Activated gamma-delta T cell treated with Interleukin-2 at 50 U/mL for 16 hours (primary cell): ENCODE results near the gene DTWD2.
"Not testable (repeated sequence)": the region's sequence is repeated elsewhere in the genome, so short reads cannot be mapped to it uniquely, and the experiment has no call there.

ENCODE experiments used
- DNase-seq: peaks from one replicate; pipeline ENCODE4 v3.0.0-alpha.2; 2020

DTWD2 gene

DNA sequence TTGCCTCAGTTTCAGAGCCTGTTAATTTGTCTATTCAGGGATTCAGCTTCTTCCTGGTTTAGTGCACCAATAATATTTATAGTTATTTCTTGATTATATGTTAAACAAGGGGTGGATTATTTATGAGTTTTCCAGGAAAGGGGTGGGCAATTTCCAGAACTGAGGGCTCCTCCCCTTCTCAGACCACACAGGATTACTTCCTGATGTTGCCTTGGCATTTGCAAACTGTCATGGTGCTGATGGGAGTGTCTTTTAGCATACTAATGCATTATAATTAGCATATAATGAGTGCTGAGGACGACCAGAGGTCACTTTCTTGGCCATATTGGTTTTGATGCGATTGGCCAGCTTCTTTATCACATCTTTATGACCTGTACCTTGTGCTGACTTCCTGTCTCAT, 6.2 kb upstream of the DTWD2 start:
- no peak for DNase-seq

- DNase-seq: not testable (repeated sequence)
These were observed 4.8 kb upstream of the DTWD2 start for GRCh38 chr5:118993118-118993517.

DNA sequence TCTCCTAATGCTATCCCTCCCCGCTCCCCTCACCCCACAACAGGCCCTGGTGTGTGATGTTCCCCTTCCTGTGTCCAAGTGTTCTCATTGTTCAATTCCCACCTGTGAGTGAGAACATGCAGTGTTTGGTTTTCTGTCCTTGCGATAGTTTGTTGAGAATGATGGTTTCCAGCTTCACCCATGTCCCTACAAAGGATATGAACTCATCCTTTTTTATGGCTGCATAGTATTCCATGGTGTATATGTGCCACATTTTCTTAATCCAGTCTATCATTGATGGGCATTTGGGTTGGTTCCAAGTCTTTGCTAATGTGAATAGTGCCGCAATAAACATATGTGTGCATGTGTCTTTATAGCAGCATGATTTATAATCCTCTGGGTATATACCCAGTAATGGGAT, 3.7 kb upstream of the DTWD2 start:
- not testable (repeated sequence) for DNase-seq

DNA sequence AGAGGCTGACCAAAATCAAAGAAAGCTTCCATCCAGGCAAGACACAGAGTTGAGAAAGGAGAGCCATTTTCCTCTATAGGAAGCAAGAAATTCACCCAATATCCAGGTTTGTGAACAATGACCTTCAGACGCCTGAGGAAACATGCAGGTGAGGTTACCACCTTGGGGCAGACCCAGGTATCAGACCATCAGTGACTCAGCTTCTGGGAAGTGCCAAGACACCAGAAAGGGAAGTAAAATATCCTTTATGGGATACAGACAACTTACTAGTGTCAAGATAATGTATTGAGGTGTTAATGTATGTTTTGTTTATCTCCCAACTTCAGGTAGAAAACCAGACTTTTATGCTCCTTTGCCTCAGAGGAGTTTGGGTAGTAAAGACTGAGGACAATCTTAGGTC, 2.2 kb upstream of the DTWD2 start:
- no peak for DNase-seq

- DNase-seq: no peak
These were observed 1.5 kb upstream of the DTWD2 start for GRCh38 chr5:118989816-118990215.

DNA sequence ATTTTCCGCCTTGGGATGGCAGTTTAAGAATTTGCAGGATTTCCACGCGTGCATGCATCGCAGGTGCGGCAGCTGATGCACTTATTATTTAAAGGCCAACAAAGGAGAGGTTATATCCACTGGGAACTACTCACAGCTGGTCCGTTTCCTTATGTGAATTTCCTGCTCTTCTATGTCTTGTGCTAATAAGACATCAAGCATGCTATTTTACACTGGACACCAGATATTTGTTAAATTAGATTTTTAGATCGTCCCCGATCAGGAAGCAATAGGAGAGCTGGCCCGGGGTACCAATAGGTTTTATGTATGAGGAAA, 476 bp upstream of the DTWD2 start:
- no peak for DNase-seq

DNA sequence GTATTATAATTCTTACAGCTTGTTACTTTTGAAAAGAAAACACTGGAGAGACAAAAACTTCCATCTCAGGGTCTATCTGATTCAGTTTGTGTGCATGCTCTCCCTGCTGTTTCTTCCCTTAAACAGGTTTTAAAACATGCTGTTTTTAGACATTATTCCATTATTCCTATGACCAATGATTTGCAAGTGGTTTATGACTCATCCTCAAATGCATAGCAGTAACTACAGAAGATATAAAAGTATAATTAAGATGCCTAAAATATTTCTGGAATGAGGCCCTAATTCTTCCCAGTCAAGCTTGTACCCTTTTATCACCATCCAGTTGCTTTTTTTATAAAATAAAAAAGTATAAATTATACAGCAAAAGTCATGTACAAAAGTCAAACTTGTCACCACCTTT, 3.7 kb downstream of the DTWD2 start:
- no peak for DNase-seq

DNA sequence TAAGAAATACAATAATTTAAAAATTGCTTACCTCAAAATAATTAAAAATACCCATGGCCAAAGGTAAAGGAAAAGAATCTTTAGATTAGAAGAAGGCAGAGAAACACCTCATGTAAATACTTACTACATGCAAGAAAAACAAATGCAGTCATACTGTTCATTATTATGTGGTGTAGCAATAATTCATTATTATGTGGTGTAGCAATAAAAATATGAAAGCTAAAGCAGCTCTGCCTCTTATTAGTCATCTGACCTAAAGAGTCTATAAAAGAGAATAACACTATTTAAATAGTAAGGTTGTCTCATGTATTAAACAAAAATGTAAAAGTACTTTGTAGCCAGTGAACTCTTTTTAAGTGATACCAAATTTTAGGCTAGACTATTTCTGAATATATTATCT, 6.6 kb downstream of the DTWD2 start:
- no peak for DNase-seq

GRCh38 chr5:118980438-118980837, 7.9 kb downstream of the DTWD2 start:
- no peak for DNase-seq

- DNase-seq: no peak
These were observed 8.3 kb downstream of the DTWD2 start for GRCh38 chr5:118980017-118980416.

DNA sequence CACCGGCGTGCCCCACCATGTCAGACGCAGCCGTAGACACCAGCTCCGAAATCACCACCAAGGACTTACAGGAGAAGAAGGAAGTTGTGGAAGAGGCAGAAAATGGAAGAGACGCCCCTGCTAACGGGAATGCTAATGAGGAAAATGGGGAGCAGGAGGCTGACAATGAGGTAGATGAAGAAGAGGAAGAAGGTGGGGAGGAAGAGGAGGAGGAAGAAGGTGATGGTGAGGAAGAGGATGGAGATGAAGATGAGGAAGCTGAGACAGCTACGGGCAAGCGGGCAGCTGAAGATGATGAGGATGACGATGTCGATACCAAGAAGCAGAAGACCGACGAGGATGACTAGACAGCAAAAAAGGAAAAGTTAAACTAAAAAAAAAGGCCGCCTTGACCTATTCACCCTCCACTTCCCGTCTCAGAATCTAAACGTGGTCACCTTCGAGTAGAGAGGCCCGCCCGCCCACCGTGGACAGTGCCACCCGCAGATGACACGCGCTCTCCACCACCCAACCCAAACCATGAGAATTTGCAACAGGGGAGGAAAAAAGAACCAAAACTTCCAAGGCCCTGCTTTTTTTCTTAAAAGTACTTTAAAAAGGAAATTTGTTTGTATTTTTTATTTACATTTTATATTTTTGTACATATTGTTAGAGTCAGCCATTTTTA, 14.4 kb downstream of the DTWD2 start:
- not testable (repeated sequence) for DNase-seq

DNA sequence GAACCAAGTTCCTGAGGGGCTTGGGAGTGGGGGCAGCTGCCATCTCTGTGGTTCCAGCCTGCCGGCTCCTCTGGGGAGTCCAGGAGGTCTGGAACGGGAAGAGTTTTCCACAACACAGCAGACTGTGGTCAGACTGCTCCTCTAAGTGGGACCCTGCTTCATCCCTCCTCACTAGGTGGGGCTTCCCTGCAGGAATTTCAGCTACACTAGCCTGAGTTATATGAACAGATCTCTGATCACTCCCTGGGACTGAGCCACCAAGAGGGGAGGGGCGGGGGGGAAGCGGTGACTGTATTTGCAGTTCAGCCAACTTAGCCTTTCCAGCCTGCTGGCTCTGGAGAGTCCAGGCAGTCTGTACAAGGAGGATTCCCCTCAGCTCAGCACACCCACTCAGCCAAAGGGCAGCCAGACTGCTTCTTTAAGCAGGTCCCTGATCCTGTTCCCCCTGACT, 19.4 kb downstream of the DTWD2 start:
- no peak for DNase-seq

DNA sequence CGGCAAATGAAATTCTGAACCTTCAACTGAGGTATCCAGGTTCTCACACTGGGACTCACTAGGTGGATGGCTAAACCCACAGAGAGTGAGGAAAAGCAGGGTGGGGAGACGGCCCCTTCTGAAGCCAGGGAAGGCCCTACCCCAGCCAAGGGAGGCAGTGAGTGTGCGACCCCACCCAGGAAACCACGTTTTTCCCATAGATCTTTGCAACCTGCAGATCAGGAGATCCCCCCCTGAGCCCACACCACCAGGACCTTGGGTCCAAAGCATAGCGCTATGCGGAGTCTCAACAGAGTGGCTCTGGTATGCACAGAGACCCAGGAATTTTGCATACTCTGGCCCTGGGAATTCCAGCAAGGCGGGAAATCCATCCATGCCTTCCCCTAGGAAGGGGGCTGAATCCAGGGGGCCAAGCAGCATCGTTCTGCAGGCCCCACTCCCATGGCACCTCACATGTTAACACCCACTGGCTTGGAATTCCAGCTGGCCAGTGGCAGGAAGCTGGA, 19.9 kb downstream of the DTWD2 start:
- DNase-seq: no peak

DNA sequence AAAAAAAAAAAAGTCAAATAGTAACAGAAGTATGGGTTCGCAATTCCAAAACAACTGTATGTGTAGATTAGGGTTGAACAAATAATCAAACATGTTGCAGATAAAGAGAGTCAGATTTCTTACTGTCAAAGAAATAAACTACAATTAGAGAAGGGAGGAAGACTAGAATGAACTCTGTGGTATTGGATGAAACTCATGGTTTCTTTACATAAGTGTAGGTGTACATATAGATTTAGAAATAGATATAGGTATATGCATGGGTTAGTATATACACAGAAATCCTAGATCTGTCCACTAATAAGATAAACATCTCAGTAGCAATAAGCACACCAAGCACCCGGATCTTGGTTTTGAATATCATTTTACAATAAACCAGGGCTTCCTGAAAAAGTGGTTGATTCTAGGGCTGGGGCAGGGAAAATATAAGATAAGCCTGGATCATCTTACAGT, 21.3 kb downstream of the DTWD2 start:
- no peak for DNase-seq

- no peak for DNase-seq
These were observed 22.5 kb downstream of the DTWD2 start for GRCh38 chr5:118965890-118966289.

- DNase-seq: not testable (repeated sequence)
These were observed 23.4 kb downstream of the DTWD2 start for GRCh38 chr5:118964970-118965369.

DNA sequence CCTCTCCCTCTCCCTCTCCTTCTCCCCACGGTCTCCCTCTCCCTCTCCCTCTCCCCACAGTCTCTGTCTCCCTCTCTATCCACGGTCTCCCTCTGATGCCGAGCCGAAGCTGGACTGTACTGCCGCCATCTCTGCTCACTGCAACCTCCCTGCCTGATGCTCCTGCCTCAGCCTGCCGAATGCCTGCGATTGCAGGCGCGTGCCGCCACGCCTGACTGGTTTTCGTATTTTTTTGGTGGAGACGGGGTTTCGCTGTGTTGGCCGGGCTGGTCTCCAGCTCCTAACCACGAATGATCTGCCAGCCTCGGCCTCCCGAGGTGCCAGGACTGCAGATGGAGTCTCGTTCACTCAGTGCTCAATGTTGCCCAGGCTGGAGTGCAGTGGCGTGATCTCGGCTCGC, 24.0 kb downstream of the DTWD2 start:
- DNase-seq: not testable (repeated sequence)

DNA sequence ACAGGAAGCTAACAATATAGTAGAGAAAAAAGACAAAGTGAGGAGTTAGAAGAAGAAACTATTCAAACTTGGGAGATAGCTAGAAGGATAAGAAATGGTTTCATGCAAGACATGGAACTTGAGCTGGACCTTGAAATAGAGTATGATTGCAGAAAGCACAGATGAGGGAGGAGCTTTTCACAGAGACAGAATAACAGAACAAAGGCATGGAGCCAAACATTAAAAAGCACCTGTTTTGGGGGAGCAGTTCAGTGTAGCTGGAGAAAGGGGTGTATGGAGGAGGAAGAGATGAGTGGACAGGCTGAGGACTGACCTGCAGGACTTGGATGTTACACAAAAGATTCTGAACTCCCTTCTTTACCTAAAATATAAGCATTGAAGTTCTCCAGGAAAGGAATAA, 25.2 kb downstream of the DTWD2 start:
- DNase-seq: no peak

- DNase-seq: no peak
These were observed 27.8 kb downstream of the DTWD2 start for GRCh38 chr5:118960557-118960956.

DNA sequence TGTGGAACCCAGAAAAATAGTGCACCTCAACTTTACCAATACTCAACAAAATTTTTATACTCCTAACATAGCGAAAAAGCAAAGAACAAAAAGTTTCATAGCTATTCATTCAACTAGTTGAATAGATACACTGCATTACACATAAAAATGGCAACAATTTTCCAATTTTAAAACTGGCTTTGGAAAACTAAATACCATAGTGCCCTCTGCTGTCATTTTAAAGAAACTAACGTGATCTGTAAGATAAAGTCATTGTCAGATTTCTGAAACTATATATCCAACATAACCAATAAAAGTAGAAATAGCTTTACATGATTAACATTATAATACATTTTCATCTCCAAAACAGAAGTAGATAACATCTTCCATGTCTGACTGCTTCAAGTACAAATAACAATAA, 31.6 kb downstream of the DTWD2 start:
- DNase-seq: no peak

GRCh38 chr5:118953652-118954005, 34.7 kb downstream of the DTWD2 start:
- no peak for DNase-seq

DNA sequence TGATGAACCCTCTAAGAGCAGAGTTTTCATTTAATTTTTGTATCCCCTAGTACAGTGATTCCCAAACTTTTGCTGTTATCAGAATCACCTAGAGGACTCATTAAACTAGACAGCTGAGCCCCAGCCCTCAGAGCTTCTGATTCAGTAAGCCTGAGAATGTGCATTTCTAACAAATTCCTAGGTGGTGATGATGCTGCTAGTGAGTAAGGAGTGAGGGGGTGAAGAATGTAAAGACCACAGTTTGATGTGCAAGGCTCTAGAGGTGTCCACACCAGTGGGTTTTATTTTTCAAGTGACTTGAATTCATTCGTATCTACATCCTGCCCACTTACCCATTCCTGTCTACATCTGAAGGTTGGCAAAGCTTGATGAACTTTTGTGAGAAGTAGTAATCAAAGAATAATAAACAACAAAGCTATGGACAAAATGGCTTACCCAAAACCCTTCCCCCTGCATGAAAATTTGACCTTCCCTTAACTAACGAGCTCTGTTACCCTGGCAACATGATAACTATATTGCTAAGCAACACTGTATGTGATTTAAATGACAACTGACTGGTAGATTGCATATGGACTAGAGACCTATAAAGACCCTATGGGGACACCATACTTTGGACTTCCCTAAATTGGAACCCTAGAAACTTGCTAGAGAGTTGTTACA, 35.2 kb downstream of the DTWD2 start:
- no peak for DNase-seq

- not testable (repeated sequence) for DNase-seq
These were observed 36.0 kb downstream of the DTWD2 start for GRCh38 chr5:118952306-118952705.

GRCh38 chr5:118950354-118950753, 38.0 kb downstream of the DTWD2 start:
- not testable (repeated sequence) for DNase-seq
